NCI-H2081 (cell line): ENCODE results near the gene LRRFIP1.

ENCODE experiments used
- DNase-seq, 2 experiments: peaks; one replicate each; lab custom pipeline; 2025; lab: John Stamatoyannopoulos, UW

The LRRFIP1 gene

GRCh38 chr2:237618449-237618848 lies 8.9 kb upstream of the LRRFIP1 start:
- no peak for DNase-seq

GRCh38 chr2:237623428-237624403 lies 3.7 kb upstream of the LRRFIP1 start:
- DNase-seq = no peak

GRCh38 chr2:237624565-237624964 lies 2.8 kb upstream of the LRRFIP1 start:
- DNase-seq = no peak

GRCh38 chr2:237625216-237625705 lies 2.1 kb upstream of the LRRFIP1 start:
- no peak for DNase-seq

GRCh38 chr2:237625777-237626176 lies 1.6 kb upstream of the LRRFIP1 start:
- DNase-seq = no peak

- no peak for DNase-seq
Measured at GRCh38 chr2:237626813-237627440, 460 bp upstream of the LRRFIP1 start.

GRCh38 chr2:237628247-237629187 lies 1.1 kb downstream of the LRRFIP1 start:
- no peak for DNase-seq

- DNase-seq = no peak
Measured at GRCh38 chr2:237629188-237629534, 1.8 kb downstream of the LRRFIP1 start.

GRCh38 chr2:237629739-237630138 lies 2.4 kb downstream of the LRRFIP1 start:
- DNase-seq = no peak

GRCh38 chr2:237630216-237631000 lies 3.0 kb downstream of the LRRFIP1 start:
- DNase-seq = no peak

- DNase-seq = no peak
Measured at GRCh38 chr2:237631007-237631785, 3.8 kb downstream of the LRRFIP1 start.

GRCh38 chr2:237631801-237632585 lies 4.6 kb downstream of the LRRFIP1 start:
- no peak for DNase-seq

- no peak for DNase-seq
Measured at GRCh38 chr2:237633061-237633561, 5.7 kb downstream of the LRRFIP1 start.

GRCh38 chr2:237636578-237636977 lies 9.2 kb downstream of the LRRFIP1 start:
- no peak for DNase-seq

- DNase-seq = no peak
Measured at GRCh38 chr2:237637429-237638135, 10.2 kb downstream of the LRRFIP1 start.

- DNase-seq = no peak
Measured at GRCh38 chr2:237638176-237638575, 10.8 kb downstream of the LRRFIP1 start.

GRCh38 chr2:237639052-237639835 lies 11.9 kb downstream of the LRRFIP1 start:
- DNase-seq = no peak

GRCh38 chr2:237639836-237640220 lies 12.4 kb downstream of the LRRFIP1 start:
- DNase-seq = no peak
